COLO829 (cell line): ENCODE data around the gene SLC26A8.
A peak's percentile ranks its signal among the peaks of the same experiment; 100 is the strongest.

Experiments used
- DNase-seq: peaks from one replicate; pipeline ENCODE4 v3.0.0; 2012; ENCODE audit warnings: low spot score

SLC26A8 gene

GRCh38 chr6:36023996-36024795, at the start of gene SLC26A8:
SLC26A8 (minus strand) TSS chr6:36024641; CDS start chr6:36019707, 4,934 bp downstream.
- DNase-seq: no peak

GRCh38 chr6:36073587-36073986, 49.1 kb upstream of the SLC26A8 start:
- no peak for DNase-seq

GRCh38 chr6:36072681-36073080, 48.2 kb upstream of the SLC26A8 start:
- DNase-seq: no peak

- no peak for DNase-seq
Observed at GRCh38 chr6:36071714-36072113, 47.3 kb upstream of the SLC26A8 start.

GRCh38 chr6:36071281-36071680, 46.8 kb upstream of the SLC26A8 start:
- no peak for DNase-seq

- no peak for DNase-seq
Observed at GRCh38 chr6:36070252-36070651, 45.8 kb upstream of the SLC26A8 start.

- no peak for DNase-seq
Observed at GRCh38 chr6:36069573-36069972, 45.1 kb upstream of the SLC26A8 start.

- no peak for DNase-seq
Observed at GRCh38 chr6:36068586-36068985, 44.1 kb upstream of the SLC26A8 start.

- DNase-seq: no peak
Observed at GRCh38 chr6:36068012-36068392, 43.6 kb upstream of the SLC26A8 start.

- peak; percentile 75 for DNase-seq
Observed at GRCh38 chr6:36067374-36068011, 43.1 kb upstream of the SLC26A8 start.

GRCh38 chr6:36066817-36067216, 42.4 kb upstream of the SLC26A8 start:
- no peak for DNase-seq

- peak; percentile 14 for DNase-seq
Observed at GRCh38 chr6:36065916-36066315, 41.5 kb upstream of the SLC26A8 start.

GRCh38 chr6:36064770-36065396, 40.4 kb upstream of the SLC26A8 start:
- no peak for DNase-seq

GRCh38 chr6:36063318-36064060, 39.0 kb upstream of the SLC26A8 start:
- no peak for DNase-seq

GRCh38 chr6:36062247-36062646, 37.8 kb upstream of the SLC26A8 start:
- DNase-seq: no peak

- DNase-seq: no peak
Observed at GRCh38 chr6:36061236-36061635, 36.8 kb upstream of the SLC26A8 start.

- DNase-seq: no peak
Observed at GRCh38 chr6:36056178-36056577, 31.7 kb upstream of the SLC26A8 start.

GRCh38 chr6:36054956-36055355, 30.5 kb upstream of the SLC26A8 start:
- no peak for DNase-seq

GRCh38 chr6:36054415-36054814, 30.0 kb upstream of the SLC26A8 start:
- no peak for DNase-seq

- DNase-seq: no peak
Observed at GRCh38 chr6:36053878-36054277, 29.4 kb upstream of the SLC26A8 start.

- no peak for DNase-seq
Observed at GRCh38 chr6:36052097-36052496, 27.7 kb upstream of the SLC26A8 start.

- no peak for DNase-seq
Observed at GRCh38 chr6:36050947-36051710, 26.7 kb upstream of the SLC26A8 start.
